Frontal cortex (tissue), 4 donors: ENCODE results near the gene SYNGR2. TPM values are rescaled to one million over a fixed set of nuclear protein-coding genes. Genes with fewer than 3 reads are reported as not detected.

ENCODE experiments used
- DNase-seq, 2 donors: peaks; one replicate each; pipeline ENCODE4 v3.0.0; 2012; ENCODE audit warnings: low spot score in 2 of 2
- FAIRE-seq: peaks from 2 replicates; lab custom pipeline; 2012; peaks lifted over from hg19 to GRCh38; lab: Jason Lieb, UNC
- total RNA-seq: library from RNA; depleted of rRNA; stranded (reverse); fragments of >200 nt; gene quantifications from one replicate; pipeline ENCODE4 v1.2.3, GENCODE V29; 2014
- donor health status: control.
- donor health status: control.
- donor health status: control.

Gene SYNGR2
- total RNA-seq = 6.1 TPM

- FAIRE-seq = no peak
- DNase-seq = peak; percentile 89 to 93
These were observed at the start of gene SYNGR2 for GRCh38 chr17:78168242-78168902. TSS of gene SYNGR2 (plus strand) at chr17:78168581. CDS start at chr17:78168617, 36 bp downstream.

GRCh38 chr17:78118801-78119241 lies 49.6 kb upstream of the SYNGR2 start:
- no peak for FAIRE-seq

GRCh38 chr17:78120537-78120936 lies 47.8 kb upstream of the SYNGR2 start:
- FAIRE-seq = no peak

More at GRCh38 chr17:78118801-78119241, 49.6 kb upstream of the SYNGR2 start:
- no peak for DNase-seq

GRCh38 chr17:78120971-78121800 lies 47.2 kb upstream of the SYNGR2 start:
- DNase-seq = no peak
- no peak for FAIRE-seq

More at GRCh38 chr17:78120537-78120936, 47.8 kb upstream of the SYNGR2 start:
- DNase-seq = no peak

- DNase-seq (no peak), FAIRE-seq (no peak)
These were observed 46.6 kb upstream of the SYNGR2 start for GRCh38 chr17:78121801-78122215.

GRCh38 chr17:78122216-78122930 lies 46.0 kb upstream of the SYNGR2 start:
- DNase-seq (no peak), FAIRE-seq (no peak)

- DNase-seq (no peak), FAIRE-seq (no peak)
These were observed 45.5 kb upstream of the SYNGR2 start for GRCh38 chr17:78122931-78123249.

- FAIRE-seq (no peak), DNase-seq (no peak)
These were observed 45.0 kb upstream of the SYNGR2 start for GRCh38 chr17:78123258-78123929.

- DNase-seq (no peak), FAIRE-seq (no peak)
These were observed 44.1 kb upstream of the SYNGR2 start for GRCh38 chr17:78124081-78124835.

- FAIRE-seq = no peak
- no peak for DNase-seq
These were observed 43.6 kb upstream of the SYNGR2 start for GRCh38 chr17:78124836-78125137.

- no peak for FAIRE-seq
- DNase-seq = no peak
These were observed 43.1 kb upstream of the SYNGR2 start for GRCh38 chr17:78125138-78125913.

- no peak for FAIRE-seq
- DNase-seq = no peak
These were observed 42.1 kb upstream of the SYNGR2 start for GRCh38 chr17:78125976-78126894.

GRCh38 chr17:78126895-78127238 lies 41.5 kb upstream of the SYNGR2 start:
- FAIRE-seq (no peak), DNase-seq (no peak)

- DNase-seq (peak; percentile 82 to 87), FAIRE-seq (no peak)
These were observed 41.0 kb upstream of the SYNGR2 start for GRCh38 chr17:78127239-78127887.

- FAIRE-seq (no peak), DNase-seq (peak; percentile 63 to 81)
These were observed 40.4 kb upstream of the SYNGR2 start for GRCh38 chr17:78127888-78128550.

GRCh38 chr17:78128551-78129350 lies 39.6 kb upstream of the SYNGR2 start, which contains the start of gene TMC6:
TSS of gene TMC6 (minus strand) at chr17:78128755. CDS start at chr17:78126832, 1,923 bp downstream.
- no peak for FAIRE-seq
- DNase-seq = peak; percentile 89 to 90
